Effector CD8-positive, alpha-beta T cell (primary cell): ENCODE data around the gene NAPB.

Source experiments
- DNase-seq: peaks from one replicate; lab custom pipeline; 2025; lab: John Stamatoyannopoulos, UW

NAPB gene

DNA sequence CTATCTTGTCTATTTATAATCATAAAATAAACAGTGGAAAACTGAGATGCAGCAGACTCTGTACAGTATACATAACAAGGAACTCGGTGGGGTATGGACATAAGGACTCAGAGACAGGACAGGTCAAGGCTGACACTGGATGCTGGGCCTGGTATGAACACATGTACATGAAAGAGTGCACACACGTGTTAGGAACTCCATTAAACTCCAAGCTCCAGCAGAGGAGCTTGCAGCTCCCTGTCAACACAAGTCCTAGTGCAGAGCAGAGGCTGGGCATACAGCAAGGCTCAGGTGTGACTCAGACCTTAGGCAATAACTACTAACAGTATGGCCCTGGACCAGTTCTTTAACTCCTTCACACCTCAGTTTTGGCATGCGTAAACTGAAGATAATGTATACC is 17.1 kb downstream of the NAPB start:
- DNase-seq = no peak

DNA sequence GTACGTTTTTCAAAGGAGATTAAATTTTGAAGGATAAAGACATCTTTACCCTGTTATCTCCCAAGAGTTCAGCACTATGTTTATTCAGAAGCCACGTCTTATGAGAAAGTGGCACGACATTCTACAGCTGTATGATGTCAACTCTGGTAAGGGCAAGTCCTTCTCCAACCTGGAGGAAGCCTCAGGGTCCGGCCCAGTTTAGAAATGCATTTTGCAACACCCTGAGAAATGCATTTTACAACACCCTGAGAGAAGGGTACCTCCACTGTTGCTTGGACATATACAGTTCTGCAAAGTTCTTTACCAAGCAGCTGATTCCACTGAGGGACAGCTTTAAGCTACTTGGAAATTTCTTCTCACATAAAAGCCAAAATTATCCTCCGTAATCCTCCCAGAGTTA is 17.5 kb downstream of the NAPB start:
- no peak for DNase-seq

DNA sequence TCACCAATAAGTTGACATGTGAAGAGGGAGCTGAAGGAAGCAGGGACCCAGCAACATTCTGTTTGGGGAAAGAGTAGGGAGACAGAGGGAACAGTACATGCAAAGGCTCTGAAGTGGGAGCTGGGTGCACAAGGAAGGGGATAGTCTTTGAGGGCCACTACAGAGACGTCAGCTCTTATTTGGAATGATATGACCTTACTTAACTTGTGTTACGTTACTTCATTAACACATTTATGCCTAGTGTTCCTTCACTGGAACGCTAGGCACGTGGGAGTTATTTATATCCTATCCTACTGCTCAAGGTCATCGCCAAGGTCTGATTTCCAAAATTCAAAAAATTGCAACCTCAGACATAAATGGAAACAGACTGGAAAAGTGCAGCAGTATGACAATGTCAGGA is 20.2 kb downstream of the NAPB start:
- DNase-seq = no peak

DNA sequence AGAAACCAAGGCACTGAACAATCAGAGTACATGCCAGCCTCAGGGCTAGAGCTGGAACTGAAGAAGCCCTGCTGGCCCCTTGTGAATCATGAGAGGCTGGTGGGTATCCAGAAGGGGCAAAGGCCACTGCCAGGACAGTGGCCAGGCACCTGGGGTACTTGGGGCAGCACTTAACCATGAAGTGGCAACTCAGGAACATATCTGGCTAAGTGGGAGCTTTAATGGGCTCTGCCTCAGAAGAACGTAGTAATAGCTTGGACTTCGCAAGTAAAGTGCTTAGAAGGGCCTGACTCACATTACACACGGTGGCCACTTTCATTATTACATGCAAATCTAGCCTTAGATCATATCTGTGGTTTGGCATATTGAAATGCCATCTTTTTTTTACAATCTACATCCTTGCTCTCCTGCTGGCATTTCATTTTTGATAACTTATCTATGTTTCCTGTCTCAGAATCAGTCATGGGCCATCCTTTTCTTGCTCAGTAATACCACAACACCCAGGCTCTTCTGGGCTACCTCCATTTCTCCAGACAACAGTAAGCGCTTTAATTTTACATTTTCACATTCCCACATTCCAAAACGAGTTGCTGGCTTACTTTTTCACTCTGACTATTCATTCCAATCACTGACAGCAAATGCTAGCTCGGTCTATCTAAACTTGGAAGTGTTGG is 21.6 kb downstream of the NAPB start:
- no peak for DNase-seq

DNA sequence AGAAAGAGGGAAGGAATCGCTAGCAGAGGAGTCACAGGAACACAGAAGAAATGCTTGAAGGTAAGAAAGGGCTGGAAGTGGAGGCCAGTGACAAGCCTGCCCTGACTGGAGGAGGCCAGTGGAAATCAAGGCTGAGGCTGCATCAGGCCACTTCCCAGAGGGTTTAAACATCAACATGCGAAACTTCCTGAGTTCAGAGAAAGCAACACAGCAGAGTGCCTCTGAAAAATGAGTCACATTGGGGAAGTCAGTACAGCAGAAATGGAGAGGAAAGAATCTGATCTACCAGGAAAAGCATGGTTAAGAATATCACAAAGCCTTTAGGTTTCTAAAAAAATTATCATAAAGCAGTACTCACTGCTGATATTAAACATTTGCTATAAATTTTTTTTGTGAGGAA is 23.3 kb downstream of the NAPB start:
- no peak for DNase-seq

DNA sequence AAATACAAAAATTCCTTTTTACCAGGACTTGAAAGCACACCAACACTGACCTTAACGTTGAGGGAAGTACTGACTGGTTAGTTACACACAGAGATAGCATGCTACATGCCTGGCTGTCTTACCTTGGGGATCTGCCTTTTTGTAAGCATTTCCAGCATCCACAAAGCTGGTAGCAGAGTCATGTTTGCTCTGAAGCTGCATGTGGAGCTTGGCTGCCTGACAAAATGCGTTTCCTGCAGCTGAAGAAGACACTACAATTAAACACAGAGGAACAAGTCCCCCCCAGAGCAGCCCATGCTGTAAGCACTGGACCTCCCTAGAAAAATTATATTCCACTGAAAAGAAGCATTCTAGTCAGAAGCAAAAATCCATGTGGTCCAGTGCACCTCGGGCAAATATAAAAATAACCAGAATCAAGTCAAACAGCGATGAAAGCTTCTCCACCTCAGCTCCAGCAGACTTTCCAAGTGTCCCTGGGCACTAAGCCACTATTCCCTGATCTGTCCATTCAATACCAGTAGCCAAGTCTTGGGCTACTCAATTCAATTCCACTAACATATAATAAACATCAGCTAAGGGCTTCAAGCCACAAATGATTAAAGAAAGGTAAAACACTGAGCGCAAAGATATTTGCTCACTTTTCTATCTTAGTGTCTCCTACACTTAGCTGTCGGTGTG is 24.2 kb downstream of the NAPB start:
- DNase-seq = no peak

DNA sequence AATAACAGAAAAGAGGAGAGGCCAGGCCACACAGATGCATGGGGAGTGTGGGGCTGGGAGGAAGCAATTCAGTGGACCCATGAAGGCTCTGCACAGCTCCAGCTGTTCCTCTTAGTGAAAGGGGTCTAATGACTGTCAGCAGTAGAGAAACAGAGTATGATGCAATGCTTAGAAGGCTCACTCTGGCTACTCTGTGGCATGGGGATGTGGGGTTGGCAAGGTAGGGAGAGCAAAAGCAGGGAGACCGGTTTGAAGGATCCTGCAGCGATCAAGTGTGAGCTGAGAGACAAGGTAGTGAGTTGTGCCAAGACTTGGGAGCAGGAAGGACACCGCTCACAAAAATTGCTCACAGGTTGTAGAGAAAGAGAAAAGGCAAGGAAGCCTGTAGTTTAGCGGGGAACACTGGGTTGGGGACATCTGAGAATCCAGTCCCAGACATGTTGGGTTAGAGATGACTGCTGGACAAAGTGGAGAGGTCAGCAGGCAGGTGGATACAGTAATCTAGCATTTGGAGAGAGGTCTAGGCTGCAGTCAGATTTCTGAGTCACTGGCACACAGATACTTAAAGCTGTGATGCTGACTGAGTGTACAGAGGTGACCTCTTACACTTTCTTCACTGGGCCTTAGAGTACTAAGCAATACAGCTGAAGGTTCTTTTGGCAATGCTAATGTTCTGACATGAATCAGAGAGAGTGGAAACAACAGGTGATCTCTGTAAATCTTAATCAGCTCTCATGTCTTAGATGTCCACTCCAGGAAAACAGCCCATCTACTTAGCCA is 27.1 kb downstream of the NAPB start:
- DNase-seq = no peak

DNA sequence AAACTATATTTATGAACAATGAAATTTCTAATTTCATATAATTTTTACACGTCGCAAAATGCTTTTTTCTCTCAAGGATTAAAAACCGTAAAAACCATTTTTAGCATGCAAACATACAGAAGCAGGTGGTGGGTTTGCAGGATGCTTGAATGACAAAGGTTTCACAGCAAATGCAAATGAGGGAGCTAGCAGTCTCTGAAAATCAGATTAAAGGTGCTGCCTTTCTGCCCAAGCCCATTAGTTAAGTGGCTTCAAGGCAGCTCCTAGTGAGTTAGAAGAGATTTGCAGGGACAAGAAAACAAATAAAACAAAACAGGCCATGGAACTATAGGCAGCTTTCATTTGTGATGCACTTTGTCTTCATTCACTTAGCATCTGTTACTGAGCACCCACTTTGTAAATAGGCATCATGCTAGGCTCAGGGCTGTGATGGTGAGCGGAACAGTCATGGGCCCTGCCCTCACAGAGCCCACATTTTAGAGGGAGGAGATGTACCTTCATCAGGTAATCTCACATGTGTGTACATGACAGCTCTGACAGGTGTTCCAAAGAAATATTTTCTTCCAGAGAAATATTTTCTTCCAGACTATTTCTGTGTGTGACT is 29.5 kb downstream of the NAPB start:
- DNase-seq = no peak

DNA sequence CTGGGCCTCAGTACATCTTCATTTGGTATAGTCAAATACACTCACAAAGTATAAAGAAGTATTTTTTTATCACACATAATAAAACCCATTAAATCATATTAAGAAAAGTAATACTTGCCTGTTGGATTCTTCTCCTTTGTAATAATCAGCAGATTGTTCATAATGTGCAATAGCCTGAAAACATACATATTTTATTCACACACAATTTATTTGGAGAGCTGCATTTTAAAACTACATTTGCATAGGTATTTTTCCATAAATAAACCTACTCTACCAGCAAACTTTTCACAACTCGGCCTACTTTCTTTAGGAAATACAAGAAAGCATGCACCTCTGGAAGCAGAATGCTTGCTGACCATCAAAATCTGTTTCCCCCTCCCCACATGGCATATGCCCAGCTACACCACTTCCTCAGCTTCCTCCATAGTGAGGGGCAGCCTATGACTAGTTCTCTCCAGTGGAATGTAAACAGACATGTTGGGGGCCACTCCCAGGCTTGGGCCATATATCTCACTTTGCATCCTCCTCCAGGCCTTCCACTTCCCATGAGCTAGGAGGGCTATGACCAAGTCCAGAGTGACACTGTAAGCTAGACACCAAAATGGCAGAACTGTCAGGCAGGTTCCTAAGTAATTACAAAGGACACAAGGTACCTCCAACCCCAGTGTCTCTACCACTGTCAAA is 31.1 kb downstream of the NAPB start:
- DNase-seq = no peak

DNA sequence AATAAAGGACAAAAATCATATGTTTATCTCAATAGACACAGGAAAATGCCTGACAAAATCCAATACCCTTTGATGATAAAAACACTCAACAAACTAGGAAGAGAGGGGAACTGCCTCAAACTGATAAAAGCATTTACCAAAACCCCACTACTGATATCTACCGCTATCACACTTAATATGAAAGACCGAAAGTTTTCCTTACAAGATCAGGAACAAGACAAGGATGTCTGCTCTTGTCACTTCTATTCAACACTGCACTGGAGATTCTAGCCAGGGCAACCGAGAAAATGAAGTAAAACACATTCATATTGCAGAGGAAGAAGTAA is 34.2 kb downstream of the NAPB start:
- DNase-seq = no peak

DNA sequence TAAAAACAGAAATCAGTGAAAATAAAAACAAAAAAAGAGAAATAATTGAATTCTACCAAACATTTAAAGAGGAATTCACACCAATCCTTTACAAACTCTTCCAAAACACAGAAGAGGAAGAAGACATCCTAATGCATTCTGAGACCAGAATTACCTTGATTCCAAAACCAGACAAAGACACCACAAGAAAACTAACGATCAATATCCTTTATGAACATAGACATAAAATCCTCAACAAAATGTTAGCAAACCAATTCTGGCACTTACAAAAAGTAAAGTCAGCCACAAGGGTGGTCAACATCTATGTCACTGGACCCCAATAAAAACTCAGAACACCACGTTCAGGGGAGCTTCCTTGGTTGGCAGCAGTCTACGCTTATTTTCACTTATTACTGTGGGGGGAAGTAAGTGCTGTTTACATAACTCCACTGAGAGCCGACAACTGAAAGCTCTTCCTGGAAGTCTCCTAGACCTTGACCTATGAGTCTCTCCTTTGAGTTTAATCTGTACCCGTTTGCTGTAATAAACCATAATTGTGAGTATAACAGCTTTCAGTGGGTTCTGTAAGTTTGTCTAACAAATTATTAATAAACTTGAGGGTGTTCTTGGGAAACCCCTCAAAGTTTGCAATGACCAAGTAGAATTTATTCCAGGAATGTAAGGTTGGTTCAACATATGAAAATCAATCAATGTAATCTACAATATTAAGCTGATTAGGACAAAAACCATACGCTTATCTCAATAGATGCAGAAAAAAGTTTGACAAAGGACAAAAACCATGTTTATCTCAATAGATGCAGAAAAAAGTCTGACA is 34.8 kb downstream of the NAPB start:
- DNase-seq = no peak

DNA sequence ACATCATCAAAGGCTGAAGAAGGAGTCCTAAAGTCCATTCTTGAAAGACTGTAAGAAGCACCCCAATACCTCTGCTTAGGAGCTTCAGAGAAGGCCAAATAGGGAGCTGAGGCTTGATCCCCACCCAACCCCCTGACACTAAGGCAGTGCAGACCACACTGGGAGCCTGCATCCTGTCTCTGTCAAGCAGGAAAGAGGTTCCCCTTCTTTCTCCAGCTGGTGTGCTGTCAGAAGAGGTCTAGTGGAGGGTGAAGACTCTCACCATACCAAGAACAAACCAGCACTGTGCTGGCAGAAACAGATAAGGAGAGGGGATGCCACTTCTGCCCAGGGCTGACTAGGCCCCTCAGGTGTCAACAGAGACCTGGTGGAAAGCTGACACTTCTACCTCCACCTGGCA is 39.4 kb downstream of the NAPB start:
- no peak for DNase-seq

DNA sequence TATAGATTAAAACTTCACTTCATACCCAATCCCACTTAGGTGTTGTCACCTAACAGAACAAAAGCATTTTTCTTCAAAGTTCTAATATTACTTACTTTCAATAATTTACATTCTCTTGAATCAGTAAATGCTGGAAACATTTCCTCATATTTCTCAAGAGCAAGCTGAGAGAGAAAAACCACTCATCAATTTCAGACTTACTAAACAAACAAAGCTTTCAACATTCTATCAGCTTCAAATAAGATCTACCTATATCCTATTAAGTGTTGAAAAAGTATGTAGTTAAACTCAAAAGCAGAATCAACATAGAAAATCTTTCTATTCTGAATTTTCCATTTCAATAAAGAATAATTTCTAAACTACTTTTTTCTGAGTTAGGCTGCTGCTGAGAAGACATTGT is 41.5 kb downstream of the NAPB start:
- no peak for DNase-seq

DNA sequence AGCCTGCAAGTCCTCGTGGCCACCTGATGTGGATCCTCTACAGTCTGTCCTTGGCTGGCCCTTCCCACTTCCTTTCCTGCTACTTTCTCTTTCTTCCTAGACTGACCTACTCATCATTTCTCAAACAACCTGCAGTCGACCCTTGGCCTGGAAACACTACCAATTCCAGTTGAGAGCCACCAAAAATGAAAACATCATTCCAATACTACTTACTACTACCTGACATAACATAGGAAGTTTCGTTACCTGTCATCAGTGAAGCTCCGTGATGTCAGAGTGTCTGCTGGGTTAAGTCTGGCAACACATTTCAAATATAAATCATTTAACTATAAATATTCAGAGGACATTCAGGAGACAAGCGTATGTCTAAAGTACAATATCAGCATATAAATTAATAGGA is 45.5 kb downstream of the NAPB start:
- DNase-seq = no peak

DNA sequence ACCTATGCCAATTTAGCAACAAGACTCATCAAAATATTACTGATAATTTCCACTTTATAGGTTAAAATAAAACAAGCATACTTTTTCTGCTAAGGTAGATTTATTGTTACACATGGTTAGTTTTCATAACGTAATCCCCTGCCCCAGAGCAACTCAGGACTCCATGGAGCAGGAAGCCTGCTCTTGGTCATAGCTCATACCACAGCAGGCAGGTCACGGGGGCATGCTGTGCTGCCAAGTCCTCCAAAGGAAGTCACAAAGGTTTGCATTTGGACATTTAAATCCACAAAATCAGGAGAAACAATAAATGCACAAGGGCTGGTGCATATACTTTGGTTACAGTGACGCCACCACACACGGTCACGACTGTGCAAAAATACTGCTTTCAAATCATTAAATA is 46.8 kb downstream of the NAPB start:
- DNase-seq = no peak

DNA sequence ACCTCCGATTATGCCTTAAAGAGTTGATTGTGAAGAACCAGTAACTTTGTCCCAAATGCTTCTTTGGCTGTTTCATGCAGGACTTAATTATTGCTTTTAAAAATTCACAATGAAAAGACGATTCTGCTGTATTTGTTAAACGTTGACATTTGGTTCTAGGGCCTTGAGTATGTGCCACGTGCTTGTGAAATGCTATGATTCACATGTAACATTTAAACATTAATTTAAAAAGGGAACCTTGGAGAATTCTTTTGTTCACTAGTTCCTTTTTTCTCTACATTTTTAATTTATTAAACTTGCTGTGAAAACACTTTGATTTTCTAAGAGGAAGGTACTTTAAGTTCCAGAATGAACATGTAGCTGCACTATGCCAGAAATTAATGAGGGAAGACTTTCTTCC is 49.8 kb downstream of the NAPB start:
- no peak for DNase-seq

DNA sequence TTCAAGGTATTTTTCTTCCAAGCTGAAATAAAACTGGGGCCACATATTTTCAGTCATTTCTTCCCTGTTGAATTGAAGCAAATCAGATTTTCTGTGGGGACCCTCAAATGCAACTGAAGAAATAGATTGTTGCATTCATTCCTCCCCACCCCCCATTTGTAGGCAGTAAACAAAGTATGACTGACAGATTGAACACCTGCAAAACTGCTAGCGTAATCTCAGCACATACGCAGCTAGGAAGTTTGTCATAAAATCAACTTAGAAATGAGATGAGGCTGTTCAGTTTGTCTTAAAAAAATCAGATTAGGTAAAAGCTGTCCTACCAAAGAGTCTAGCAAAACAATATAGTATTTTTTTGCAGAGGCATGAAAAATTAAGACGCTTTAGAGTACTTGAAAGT is 50.4 kb downstream of the NAPB start:
- DNase-seq = no peak

DNA sequence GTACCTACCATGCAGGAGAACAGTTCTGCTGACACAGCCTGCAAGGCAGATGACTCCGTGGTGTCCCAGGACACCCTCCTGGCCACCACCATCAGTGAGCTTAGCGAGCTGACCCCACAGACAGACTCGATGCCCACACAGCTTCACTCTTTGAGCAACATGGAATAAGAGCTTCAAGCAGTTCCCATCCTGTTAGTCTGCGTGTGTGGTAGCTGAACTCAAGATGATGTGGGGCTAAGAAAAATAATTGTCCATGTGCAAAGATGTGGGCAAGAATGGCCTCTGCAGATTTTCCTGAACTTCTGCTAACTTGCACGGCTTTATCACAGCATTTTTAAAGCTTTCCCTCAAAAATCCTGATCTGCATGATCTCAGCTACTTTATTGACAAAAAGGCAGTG is 51.0 kb downstream of the NAPB start:
- DNase-seq = no peak

DNA sequence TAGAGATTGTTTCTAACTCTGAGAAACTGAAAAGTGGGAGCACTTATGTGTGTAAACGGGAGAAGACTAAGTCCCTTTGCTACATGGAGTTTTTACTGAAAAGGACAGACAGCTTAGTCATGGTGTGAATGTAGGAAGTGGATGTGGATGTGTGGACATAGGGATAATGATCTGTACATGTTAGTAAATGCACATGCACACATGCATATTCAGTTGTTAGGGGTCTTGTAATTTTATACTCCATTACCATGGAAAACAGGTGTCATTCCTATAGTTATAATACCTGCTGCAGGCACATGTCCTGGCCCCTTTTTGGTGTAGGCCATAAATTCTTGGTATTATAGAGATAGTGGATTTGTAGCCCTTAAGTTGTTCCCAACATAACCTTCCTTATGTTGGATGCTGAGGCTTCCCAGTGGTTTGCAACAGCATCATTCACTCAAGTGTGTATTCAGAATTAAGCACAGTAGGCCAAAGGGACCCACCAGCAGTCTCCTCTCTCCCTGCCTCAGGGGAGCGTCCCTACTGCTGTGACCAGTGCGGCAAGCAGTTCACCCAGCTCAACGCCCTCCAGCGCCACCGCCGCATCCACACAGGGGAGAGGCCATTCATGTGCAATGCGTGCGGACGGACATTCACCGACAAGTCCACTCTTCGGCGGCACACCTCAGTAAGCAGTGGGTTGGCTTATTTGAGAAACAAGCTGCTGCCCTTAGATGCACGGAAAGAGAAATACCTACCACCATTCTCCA is 52.0 kb downstream of the NAPB start:
- no peak for DNase-seq

DNA sequence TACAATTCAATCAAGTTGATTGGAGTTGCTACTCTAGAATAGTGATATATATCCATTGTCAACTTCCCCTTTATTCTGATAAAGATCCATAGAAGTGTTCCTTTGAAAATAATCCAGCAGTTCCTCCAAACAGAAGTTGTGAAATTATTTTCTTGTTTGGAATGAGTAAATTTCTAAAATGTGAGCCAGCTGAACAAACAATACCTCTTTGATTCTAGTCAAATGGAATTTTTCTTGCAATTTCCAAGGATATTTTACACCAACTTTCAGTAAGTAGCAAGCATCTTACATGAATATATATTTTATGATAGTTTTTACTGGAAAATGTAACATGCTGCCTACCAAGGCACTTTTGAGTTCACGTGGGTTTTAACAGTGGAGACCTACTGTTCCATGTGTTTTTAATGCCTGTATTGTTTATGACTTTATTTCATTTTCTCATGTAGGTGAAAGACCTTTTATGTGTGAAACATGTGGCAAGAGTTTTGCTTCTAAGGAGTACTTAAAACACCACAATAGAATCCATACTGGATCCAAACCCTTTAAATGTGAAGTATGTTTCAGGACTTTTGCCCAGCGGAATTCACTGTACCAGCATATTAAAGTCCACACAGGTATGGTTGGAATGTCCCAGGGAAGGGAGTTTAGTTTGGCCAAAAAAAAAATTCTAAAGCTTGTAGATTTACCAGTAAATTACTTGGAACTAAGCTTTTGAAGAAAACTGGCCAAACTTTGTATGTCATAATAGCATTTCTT is 52.8 kb downstream of the NAPB start:
- DNase-seq = no peak
